Choroid plexus epithelial cell (primary cell): ENCODE measurements around the gene GORASP1.

Experiments used
- DNase-seq: peaks from one replicate; pipeline ENCODE4 v3.0.0-alpha.2; 2010; ENCODE audit warnings: low read depth
- H3K4me3 ChIP-seq: 2 replicates; pipeline ENCODE4 v1.5.1; 2011; ENCODE audit warnings: low read depth, mild to moderate bottlenecking, control low read depth, low read length, moderate library complexity
- CTCF ChIP-seq: conservative IDR thresholded peaks from 2 replicates; pipeline ENCODE4 v1.5.1; 2011; ENCODE audit warnings: low read depth, mild to moderate bottlenecking, control low read depth, inconsistent platforms, low read length, moderate library complexity

The GORASP1 gene

DNA sequence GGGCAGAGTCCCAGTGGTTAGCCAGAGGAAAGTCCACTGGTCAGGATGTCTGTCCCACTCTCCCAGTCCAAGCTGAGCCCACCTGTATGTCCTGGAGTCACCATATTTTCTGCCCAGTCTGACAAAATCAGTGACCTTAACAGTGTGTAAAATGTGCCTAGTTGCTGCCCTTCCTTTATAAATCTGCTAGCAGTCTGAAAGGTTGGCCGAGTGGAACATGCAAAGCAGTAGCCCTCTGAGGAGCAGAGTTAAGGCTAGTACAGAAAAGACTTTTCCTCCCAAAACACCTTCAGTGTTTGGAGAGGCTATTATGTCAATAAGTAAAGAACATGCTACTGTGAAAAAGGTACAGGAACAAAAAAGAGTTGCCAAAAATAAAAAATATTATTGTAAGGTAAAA is 15.4 kb upstream of the GORASP1 start:
- no peak for DNase-seq
- H3K4me3 ChIP-seq: no peak overlapping the region
- no peak for TF ChIP-seq CTCF

GRCh38 chr3:39121621-39122020 is 14.2 kb upstream of the GORASP1 start:
- no peak for DNase-seq
- no peak overlapping the region for H3K4me3 ChIP-seq
- TF ChIP-seq CTCF: no peak

DNA sequence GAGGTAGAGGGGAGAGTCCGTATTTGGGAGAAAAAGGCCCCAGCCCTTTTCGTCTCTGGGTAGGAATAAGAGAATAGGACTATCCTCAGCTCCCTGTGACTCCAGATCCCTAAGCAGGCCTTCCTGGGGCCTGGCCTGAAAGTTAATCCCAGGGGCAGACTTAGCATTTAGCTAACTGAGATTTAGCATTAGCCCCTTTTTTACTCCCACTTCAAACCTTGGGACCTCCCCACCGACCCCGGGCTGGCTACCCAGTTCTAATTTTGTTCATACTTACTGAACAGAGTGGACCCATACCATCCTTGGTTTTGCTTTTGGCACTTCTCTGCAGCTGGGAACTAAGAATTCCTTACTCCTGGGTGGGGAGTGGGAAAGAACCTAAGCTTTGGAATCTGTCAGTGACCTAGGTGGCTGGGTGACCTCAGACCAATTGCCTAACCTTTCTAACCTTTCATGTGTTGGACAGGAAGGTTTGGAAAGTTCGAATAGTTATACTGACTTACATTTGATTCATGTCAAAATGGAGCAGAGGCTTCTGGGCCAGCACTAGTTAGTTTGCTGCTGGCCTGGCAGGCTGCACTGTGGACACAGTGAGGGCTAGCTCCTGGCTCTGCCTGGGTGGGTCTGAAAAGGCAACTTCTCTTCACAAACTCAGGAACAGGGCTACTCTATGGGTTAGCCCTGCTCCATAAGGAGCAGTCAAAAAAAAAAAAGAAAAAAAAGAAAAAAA is 11.7 kb upstream of the GORASP1 start:
- H3K4me3 ChIP-seq: no peak overlapping the region
- no peak for DNase-seq
- TF ChIP-seq CTCF: no peak

GRCh38 chr3:39118079-39118478 is 10.7 kb upstream of the GORASP1 start:
- DNase-seq: no peak
- H3K4me3 ChIP-seq: no peak overlapping the region
- TF ChIP-seq CTCF: no peak

DNA sequence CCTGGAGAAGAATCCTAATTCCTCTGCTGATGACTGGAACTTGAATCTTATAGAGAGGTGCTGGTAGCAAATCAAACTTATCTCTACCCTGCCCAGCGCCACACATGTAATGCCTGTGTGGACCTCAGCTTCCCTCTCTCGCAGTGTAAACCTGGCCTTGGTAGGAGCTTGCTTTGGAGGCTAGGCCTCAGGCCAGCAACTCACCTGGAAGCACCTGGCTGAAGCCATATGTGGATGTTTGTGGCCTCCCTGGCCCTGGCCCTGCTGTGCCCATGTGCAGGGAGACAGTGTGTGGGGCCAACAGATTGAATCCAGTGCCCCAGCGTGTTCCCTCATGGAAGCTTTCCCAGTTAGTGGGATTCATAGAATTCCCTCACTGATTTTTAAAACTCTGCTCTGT is 8.4 kb upstream of the GORASP1 start:
- no peak overlapping the region for H3K4me3 ChIP-seq
- TF ChIP-seq CTCF: no peak
- DNase-seq: no peak

DNA sequence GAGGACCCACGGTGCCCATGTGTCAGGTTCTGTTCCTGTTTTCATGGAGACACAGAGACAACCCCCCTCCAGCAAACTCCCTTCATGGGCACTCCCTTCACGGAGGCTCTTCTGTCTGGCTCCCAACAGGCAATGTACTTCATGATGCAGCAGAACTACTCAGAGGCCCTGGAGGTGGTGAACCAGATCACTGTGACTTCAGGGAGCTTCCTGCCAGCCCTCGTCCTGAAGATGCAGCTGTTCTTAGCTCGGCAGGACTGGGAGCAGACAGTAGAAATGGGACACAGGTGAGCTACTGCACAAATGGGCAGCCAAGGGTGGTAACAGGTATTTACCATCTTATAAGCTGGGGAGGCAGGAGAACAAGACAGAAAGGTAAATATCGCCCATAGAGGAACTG is 7.0 kb upstream of the GORASP1 start:
- no peak for TF ChIP-seq CTCF
- no peak overlapping the region for H3K4me3 ChIP-seq
- DNase-seq: no peak

DNA sequence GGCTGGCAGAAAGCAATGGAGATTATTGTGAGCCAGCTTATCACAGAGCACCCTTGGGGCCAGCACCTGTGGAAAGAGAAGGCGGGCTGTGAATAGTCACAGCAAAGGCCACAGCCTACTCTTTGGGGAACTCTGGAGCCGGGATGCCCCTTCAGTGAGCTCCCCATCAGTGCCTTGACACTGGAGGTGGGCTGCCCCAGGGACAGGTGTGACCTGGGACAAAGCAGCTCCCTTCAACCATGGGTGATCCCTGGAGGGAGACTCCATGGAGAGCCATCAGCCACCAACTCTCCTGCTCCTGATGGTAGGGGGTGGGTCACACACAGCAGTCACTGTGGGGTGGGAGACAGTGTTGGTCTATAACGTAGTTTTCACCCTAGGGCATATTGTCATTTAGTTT is 5.9 kb upstream of the GORASP1 start:
- no peak for DNase-seq
- H3K4me3 ChIP-seq: no peak overlapping the region
- TF ChIP-seq CTCF: no peak
